Upper lobe of right lung (tissue), 1 donor: ENCODE results near the gene PHTF2. TPM values are rescaled to one million over a fixed set of nuclear protein-coding genes. Genes with fewer than 3 reads are reported as not detected.

Source experiments
- ATAC-seq: fragments of 200-7000 bp; cut with Tn5 transposase; one replicate; pipeline ENCODE4 v1.9.1; 2020; ENCODE audit warnings: mild to moderate bottlenecking, moderate library complexity
- DNase-seq: peaks from one replicate; pipeline ENCODE4 v3.0.0-alpha.2; 2020
- H3K27ac ChIP-seq: fragments of 200-600 bp; one replicate; pipeline ENCODE4 v1.8.0; 2022
- H3K27me3 ChIP-seq: fragments of 200-600 bp; one replicate; pipeline ENCODE4 v1.8.0; 2022; ENCODE audit warnings: mild to moderate bottlenecking
- H3K36me3 ChIP-seq: fragments of 200-600 bp; one replicate; pipeline ENCODE4 v1.8.0; 2022
- H3K4me1 ChIP-seq: fragments of 200-600 bp; one replicate; pipeline ENCODE4 v1.8.0; 2022
- H3K4me3 ChIP-seq: fragments of 200-600 bp; one replicate; pipeline ENCODE4 v1.8.0; 2022; ENCODE audit warnings: mild to moderate bottlenecking
- H3K9me3 ChIP-seq: fragments of 200-600 bp; one replicate; pipeline ENCODE4 v1.8.0; 2022
- intact Hi-C: fragments of 100-400 bp; cut with DNase I; formaldehyde crosslinking; loops from one replicate; pipeline ENCODE4 v1.11.0; 2022
- total RNA-seq: library from RNA; stranded (reverse); fragmentation: NEBNext Ultra II Directional; extraction: Animal tissue kit (Norgen Biotek cat#: 25700); gene quantifications from one replicate; pipeline ENCODE4 v1.2.1, GENCODE V29; 2021
- TF ChIP-seq, protein P1 (sequence below): fragments of 200-600 bp; IDR thresholded peaks from one replicate; pipeline ENCODE4 v1.8.0; 2022; ENCODE audit warnings: antibody characterized with exemption
- donor health status: DM: no; HTN: yes; CAD: no; lungs with severe emphysema.

The PHTF2 gene
- total RNA-seq, 1 donor from 2014 or later: 14.4 TPM

DNA sequence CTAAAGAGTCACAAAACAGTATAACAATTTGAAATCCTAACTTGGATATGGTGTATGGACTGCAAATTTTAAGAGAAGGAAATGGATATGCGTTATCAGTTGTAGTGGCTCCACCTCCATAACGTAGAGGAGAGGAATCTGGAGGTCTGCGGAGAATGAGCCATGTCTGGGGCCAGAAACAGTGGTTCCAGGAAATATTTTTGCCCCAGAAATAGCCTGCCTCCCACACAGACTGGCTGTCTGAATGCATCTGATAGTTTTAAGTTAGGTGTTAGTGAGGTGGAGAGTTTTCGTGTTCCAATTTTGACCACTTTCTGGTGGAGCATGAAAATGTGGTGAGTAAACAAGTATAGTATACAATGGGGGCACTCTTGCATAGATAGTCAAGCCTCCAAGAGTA, 1.6 kb downstream of the PHTF2 start:
- TF ChIP-seq, protein P1, sequence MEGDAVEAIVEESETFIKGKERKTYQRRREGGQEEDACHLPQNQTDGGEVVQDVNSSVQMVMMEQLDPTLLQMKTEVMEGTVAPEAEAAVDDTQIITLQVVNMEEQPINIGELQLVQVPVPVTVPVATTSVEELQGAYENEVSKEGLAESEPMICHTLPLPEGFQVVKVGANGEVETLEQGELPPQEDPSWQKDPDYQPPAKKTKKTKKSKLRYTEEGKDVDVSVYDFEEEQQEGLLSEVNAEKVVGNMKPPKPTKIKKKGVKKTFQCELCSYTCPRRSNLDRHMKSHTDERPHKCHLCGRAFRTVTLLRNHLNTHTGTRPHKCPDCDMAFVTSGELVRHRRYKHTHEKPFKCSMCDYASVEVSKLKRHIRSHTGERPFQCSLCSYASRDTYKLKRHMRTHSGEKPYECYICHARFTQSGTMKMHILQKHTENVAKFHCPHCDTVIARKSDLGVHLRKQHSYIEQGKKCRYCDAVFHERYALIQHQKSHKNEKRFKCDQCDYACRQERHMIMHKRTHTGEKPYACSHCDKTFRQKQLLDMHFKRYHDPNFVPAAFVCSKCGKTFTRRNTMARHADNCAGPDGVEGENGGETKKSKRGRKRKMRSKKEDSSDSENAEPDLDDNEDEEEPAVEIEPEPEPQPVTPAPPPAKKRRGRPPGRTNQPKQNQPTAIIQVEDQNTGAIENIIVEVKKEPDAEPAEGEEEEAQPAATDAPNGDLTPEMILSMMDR: no peak
- Histone ChIP-seq H3K27ac (no peak overlapping the region), H3K4me1 (peaks cover 23% of the 10 kb centered on the region), H3K36me3 (no peaks in the 10 kb centered on the region), H3K4me3 (peak overlapping the region; percentile 93), H3K9me3 (no peaks in the 10 kb centered on the region), H3K27me3 (no peaks in the 10 kb centered on the region)
- DNase-seq: no peak
- intact Hi-C loops: no loop called here
- no peak for ATAC-seq

DNA sequence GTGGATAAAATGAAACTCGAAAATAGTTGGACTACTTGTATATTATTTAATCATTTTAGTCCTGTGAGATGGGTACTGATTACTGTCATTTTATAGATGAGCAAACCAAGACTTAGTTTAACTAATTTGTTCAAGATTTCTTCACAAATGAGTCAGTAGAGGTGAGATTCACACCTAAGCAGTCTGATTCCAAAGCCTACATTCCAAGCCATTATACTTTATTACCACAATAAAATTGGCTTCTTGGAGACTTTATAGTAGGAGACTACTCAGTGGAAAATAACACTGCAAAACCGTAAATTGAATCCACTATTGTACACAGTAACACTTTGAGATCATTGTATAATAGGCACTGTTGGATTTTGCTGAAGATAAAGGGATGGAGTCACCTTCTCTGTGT, 2.2 kb downstream of the PHTF2 start:
- DNase-seq: no peak
- Histone ChIP-seq H3K27ac (no peak overlapping the region), H3K4me1 (peaks cover 23% of the 10 kb centered on the region), H3K4me3 (no peak overlapping the region), H3K36me3 (no peaks in the 10 kb centered on the region), H3K9me3 (no peaks in the 10 kb centered on the region), H3K27me3 (no peaks in the 10 kb centered on the region)
- intact Hi-C loops: no loop called here
- no peak for ATAC-seq
- TF ChIP-seq, protein P1: no peak

DNA sequence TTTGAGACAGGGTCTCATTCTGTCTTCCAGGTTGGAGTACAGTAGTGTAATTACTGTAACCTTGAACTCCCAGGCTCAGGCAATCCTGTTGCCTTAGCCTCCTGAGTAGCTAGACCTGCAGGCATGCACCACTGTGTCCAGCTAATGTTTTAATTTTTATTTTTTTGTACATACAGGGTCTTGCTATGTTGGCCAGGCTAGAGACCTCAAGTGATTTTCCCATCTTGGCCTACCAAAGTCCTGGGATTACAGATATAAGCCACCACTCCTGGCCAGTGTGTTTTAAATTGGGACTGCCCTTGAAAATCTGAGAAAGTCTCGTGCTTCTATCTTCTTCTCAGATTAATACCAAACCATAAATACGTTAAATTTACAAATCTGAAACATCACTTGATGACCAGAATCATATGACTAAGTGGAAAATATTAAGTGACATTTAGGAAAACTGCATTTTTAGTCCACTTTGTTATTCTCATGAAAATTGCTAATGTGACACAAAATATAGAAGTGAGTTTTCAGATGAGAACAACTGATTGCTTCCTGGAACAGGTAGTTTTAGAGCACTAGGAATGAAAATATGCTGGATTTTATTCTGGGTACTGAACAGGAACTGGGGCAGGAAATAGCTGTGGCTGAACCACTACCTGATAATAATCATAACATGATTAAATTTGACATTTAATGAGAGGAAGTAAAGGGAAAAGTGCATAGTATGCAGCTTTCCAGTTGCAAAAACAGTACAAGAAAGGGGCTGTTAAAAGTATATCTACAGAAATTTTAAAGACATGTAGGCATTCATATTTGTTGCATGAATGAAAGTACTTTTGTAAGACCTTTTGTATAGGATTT, 4.2 kb downstream of the PHTF2 start:
- Histone ChIP-seq H3K27me3 (no peaks in the 10 kb centered on the region), H3K27ac (no peak overlapping the region), H3K4me3 (no peak overlapping the region), H3K4me1 (peaks cover 10% of the 10 kb centered on the region), H3K9me3 (peaks cover 10% of the 10 kb centered on the region), H3K36me3 (no peaks in the 10 kb centered on the region)
- TF ChIP-seq, protein P1: no peak
- ATAC-seq (no peak), DNase-seq (no peak)
- intact Hi-C loops: no loop called here

DNA sequence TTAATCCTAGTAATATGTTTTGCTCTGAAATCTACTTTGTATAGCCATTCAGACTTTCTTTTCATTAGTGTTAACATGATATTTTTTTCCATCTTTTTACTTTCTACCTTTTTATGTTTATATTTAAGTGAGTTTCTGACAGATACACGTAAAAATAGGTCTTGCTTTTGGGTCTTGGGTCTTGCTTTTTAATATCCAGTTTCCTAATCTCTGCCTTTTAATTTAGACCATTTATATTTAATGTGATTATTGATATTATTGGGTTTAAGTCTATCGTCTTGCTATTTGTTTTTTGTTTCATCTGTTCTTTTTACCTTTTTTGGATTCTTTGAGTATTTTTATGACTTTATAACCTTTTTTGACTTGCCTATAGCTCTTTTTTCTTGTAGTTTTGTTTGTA, 7.9 kb downstream of the PHTF2 start:
- peaks cover 10% of the 10 kb centered on the region for H3K9me3 ChIP-seq
- no peaks in the 10 kb centered on the region for H3K27me3 ChIP-seq
- peaks cover 4% of the 10 kb centered on the region for H3K4me1 ChIP-seq
- DNase-seq: no peak
- ATAC-seq: no peak
- no peaks in the 10 kb centered on the region for H3K36me3 ChIP-seq
- TF ChIP-seq, protein P1: no peak
- intact Hi-C loops: no loop called here
- no peak overlapping the region for H3K27ac ChIP-seq
- H3K4me3 ChIP-seq: no peak overlapping the region

DNA sequence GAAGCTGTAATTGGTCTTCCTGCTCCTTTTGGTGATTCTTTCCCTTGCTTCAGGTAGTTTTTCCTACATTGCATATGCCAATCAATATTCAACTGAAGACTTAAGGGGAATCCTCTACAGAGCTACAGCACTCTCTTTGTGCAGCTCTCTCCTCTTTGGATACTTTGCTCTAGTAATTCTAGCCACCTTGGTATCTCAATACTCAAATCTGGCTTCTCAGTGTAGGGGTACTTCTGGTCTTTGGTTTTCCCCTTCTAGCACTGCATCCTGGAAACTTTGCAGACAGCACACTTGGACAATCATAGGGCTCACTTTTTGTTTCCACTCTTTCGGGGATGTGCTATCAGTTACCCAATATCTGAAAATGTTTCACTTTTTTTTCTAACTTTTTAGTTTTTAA, 9.9 kb downstream of the PHTF2 start:
- DNase-seq (no peak), ATAC-seq (no peak)
- TF ChIP-seq, protein P1: no peak
- Histone ChIP-seq H3K36me3 (no peaks in the 10 kb centered on the region), H3K4me1 (no peaks in the 10 kb centered on the region), H3K4me3 (no peak overlapping the region), H3K9me3 (peaks cover 10% of the 10 kb centered on the region), H3K27ac (no peak overlapping the region), H3K27me3 (no peaks in the 10 kb centered on the region)
- intact Hi-C loops: no loop called here
